Chondrocyte (in vitro differentiated cells): ENCODE data around the gene IPO4. TPM values are rescaled to one million over a fixed set of nuclear protein-coding genes. Genes with fewer than 3 reads are reported as not detected.

Experiments
- DNase-seq: peaks from one replicate; pipeline ENCODE4 v3.0.0; 2021; ENCODE audit warnings: mixed read lengths, low spot score
- H3K27ac Mint-ChIP-seq: one replicate; pipeline ENCODE4 v1.8.0; 2021; ENCODE audit warnings: mild to moderate bottlenecking, moderate library complexity, mixed read lengths; ENCODE audit not compliant: unreplicated experiment
- H3K27me3 Mint-ChIP-seq: 2 replicates; pipeline ENCODE4 v1.8.0; 2021; ENCODE audit warnings: low read depth, mixed read lengths
- H3K36me3 Mint-ChIP-seq: 2 replicates; pipeline ENCODE4 v1.8.0; 2021; ENCODE audit warnings: low read depth, mixed read lengths
- H3K4me1 Mint-ChIP-seq: 2 replicates; pipeline ENCODE4 v1.8.0; 2021; ENCODE audit warnings: low read depth, mild to moderate bottlenecking, mixed read lengths
- H3K4me3 Mint-ChIP-seq: one replicate; pipeline ENCODE4 v1.8.0; 2021; ENCODE audit warnings: mild to moderate bottlenecking, moderate library complexity, mixed read lengths; ENCODE audit not compliant: unreplicated experiment
- H3K9me3 Mint-ChIP-seq: 2 replicates; pipeline ENCODE4 v1.8.0; 2021; ENCODE audit warnings: low read depth, mixed read lengths
- total RNA-seq: library from RNA; stranded (reverse); gene quantifications from 3 replicates; pipeline ENCODE4 v1.2.1, GENCODE V29; 2021
- TF ChIP-seq, protein P1 (sequence below): fragments of 200-600 bp; sonication (generic); IDR thresholded peaks from 2 replicates; pipeline ENCODE4 v1.5.0; 2021; ENCODE audit warnings: antibody characterized with exemption, mild to moderate bottlenecking, moderate library complexity

The IPO4 gene
- total RNA-seq, 1 donor from 2014 or later: 26.7 TPM

- Mint-ChIP-seq H3K27me3 (no peaks in the 10 kb centered on the region), H3K36me3 (peaks cover 13% of the 10 kb centered on the region), H3K9me3 (no peaks in the 10 kb centered on the region), H3K4me1 (peaks cover 31% of the 10 kb centered on the region), H3K4me3 (peak within 1 kb of the TSS; percentile 98), H3K27ac (peak within 1 kb of the TSS; percentile 97)
- TF ChIP-seq, protein P1, sequence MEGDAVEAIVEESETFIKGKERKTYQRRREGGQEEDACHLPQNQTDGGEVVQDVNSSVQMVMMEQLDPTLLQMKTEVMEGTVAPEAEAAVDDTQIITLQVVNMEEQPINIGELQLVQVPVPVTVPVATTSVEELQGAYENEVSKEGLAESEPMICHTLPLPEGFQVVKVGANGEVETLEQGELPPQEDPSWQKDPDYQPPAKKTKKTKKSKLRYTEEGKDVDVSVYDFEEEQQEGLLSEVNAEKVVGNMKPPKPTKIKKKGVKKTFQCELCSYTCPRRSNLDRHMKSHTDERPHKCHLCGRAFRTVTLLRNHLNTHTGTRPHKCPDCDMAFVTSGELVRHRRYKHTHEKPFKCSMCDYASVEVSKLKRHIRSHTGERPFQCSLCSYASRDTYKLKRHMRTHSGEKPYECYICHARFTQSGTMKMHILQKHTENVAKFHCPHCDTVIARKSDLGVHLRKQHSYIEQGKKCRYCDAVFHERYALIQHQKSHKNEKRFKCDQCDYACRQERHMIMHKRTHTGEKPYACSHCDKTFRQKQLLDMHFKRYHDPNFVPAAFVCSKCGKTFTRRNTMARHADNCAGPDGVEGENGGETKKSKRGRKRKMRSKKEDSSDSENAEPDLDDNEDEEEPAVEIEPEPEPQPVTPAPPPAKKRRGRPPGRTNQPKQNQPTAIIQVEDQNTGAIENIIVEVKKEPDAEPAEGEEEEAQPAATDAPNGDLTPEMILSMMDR: no peak
- peak; percentile 99 for DNase-seq
Measured at GRCh38 chr14:24146978-24147760, 41.4 kb downstream of the IPO4 start, which contains the start of gene RNF31. Gene RNF31, plus strand, starts transcription at chr14:24147498. Its CDS starts 201 bp downstream, at chr14:24147699.

DNA sequence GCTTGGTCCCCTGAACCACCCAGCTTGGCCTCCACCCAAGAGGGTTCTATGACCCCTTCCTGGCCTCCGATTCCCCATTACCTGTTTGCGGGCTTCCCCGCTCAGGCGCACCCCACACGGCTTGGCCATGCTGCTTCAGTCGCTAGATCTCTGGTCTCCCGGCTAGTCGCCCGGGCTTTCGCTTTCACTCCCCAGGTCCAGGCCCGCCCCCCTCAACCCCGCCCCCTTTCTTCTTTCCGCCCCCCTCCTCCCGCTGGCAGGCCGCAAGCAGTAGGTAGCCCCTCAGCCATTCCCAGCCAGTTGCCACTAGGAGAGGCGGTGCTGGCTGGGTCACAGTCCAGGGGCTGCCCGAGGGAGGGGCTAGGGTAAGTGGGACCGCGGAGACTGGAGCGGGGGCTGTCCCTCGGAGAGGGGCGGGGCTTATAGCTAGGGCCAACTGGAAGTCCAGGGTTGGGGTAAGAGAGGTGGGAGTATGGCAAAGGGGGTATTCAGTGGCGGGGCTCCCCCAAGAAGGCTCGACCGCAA, 42.1 kb downstream of the IPO4 start, which contains the start of gene PSME2:
PSME2 (minus strand) TSS at position 158 of the 525 bp plus-strand sequence; CDS start at position 129, 29 bp downstream.
- peak within 1 kb of the TSS; percentile 98 for H3K4me3 Mint-ChIP-seq
- peaks cover 38% of the 10 kb centered on the region for H3K4me1 Mint-ChIP-seq
- peak; percentile 98 for DNase-seq
- TF ChIP-seq, protein P1: peak; percentile 12
- H3K27me3 Mint-ChIP-seq: no peaks in the 10 kb centered on the region
- H3K27ac Mint-ChIP-seq: peak within 1 kb of the TSS; percentile 97
- peaks cover 10% of the 10 kb centered on the region for H3K36me3 Mint-ChIP-seq
- H3K9me3 Mint-ChIP-seq: no peaks in the 10 kb centered on the region

DNA sequence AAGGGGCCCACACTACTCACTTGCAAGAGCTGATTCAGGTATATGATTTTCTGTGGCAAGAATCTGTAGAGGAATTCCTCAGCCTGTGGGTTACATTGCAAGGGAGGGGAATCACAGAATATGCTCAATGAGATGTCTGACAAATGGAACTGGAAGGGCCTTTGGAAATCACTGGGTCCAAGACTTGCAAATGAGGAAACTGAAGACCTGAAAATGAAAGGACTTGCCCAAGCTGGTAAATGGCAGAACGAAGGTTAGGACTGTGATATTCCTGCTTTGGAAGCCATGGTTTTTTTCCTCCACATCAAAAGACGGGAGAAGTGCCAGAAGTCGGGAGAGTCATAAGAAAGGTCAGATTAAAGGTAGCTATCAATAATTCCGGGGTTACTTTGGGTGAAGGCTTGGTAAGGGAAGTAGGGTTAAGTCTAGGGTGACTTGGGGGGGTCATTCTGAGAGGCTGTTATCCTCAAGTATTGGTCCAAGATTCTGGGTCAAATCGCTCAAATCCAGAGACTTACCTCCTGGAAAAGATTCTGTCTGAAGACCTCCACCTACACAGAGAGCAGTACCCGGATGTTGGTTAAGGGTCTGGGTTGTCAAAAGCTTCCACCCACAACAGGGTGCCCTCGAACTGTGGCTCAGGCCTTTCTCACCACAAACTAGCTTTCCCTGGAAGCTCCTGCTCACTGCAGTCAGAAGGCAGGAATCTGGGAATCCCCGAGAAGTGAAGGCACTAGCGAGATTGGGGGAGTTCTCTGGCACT, 42.7 kb downstream of the IPO4 start:
- TF ChIP-seq, protein P1: no peak
- H3K4me1 Mint-ChIP-seq: peaks cover 40% of the 10 kb centered on the region
- H3K9me3 Mint-ChIP-seq: no peaks in the 10 kb centered on the region
- H3K36me3 Mint-ChIP-seq: peaks cover 7% of the 10 kb centered on the region
- H3K27me3 Mint-ChIP-seq: no peaks in the 10 kb centered on the region
- peak overlapping the region; percentile 98 for H3K4me3 Mint-ChIP-seq
- peak overlapping the region; percentile 97 for H3K27ac Mint-ChIP-seq
- no peak for DNase-seq

- H3K36me3 Mint-ChIP-seq: peaks cover 5% of the 10 kb centered on the region
- H3K27ac Mint-ChIP-seq: no peak overlapping the region
- no peaks in the 10 kb centered on the region for H3K9me3 Mint-ChIP-seq
- peaks cover 46% of the 10 kb centered on the region for H3K4me1 Mint-ChIP-seq
- DNase-seq: peak; percentile 52
- TF ChIP-seq, protein P1: no peak
- H3K27me3 Mint-ChIP-seq: no peaks in the 10 kb centered on the region
- no peak overlapping the region for H3K4me3 Mint-ChIP-seq
Measured at GRCh38 chr14:24145219-24145618, 43.4 kb downstream of the IPO4 start.

GRCh38 chr14:24144451-24144850, 44.2 kb downstream of the IPO4 start:
- H3K4me1 Mint-ChIP-seq: peaks cover 50% of the 10 kb centered on the region
- H3K4me3 Mint-ChIP-seq: peak overlapping the region; percentile 16
- no peak overlapping the region for H3K27ac Mint-ChIP-seq
- TF ChIP-seq, protein P1: no peak
- no peak for DNase-seq
- peaks cover 3% of the 10 kb centered on the region for H3K36me3 Mint-ChIP-seq
- H3K27me3 Mint-ChIP-seq: no peaks in the 10 kb centered on the region
- H3K9me3 Mint-ChIP-seq: no peaks in the 10 kb centered on the region
